ENCODE measurements around the gene GBX2. TPM values are rescaled to one million over a fixed set of nuclear protein-coding genes. Genes with fewer than 3 reads are reported as not detected.

GBX2 gene
- total RNA-seq, 2 experiments from 2014 or later = not detected

DNA sequence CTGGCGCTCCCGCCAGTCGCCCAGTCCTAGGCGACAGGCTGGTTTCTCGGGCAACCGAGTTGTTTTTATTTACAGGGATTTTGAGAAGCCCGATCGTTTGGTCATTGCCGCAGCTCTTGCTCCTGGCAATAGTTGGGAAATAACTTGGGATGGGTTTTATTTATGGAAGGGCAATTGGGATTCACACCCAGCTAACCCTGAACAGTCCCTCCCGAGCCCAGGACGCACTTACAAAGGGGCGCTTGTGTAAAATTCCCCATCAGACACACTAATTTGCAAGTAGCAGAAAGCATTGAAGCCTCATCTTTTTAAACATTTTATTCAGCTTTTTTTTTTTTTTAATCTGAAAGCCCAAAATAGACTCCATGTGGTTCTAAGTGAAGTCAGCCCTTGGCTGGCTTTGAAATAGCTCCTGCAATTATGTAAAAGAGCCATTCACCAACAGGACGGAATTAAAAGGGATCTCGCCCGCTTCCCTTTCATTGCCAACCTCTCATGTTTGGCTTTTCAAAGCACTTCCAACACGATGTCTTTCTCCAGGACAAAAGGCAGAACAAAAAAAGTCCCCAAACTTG is 3.6 kb upstream of the GBX2 start:
- intact Hi-C loops (cut with DNase I, micrococcal nuclease) = no loop called here
- CTCF ChIA-PET = no interaction called here
- ATAC-seq (ENCODE audit: poor library complexity) (no peak), DNase-seq (no peak)
- H3K36me3 Mint-ChIP-seq (ENCODE audit: low read depth) = no peaks in the 10 kb centered on the region
- no peak overlapping the region for H3K27ac ChIP-seq (ENCODE audit: low read depth in 1 of 2, low read length in 2 of 2)
- H3K4me3 ChIP-seq (ENCODE audit: low read length) = no peak overlapping the region
- peaks cover 5% of the 10 kb centered on the region for H3K4me1 ChIP-seq (ENCODE audit: insufficient read depth, low read length)
- H3K4me1 Mint-ChIP-seq (ENCODE audit: low read depth) = peaks cover 12% of the 10 kb centered on the region
- no peak overlapping the region for H3K4me3 Mint-ChIP-seq
- no peaks in the 10 kb centered on the region for H3K36me3 ChIP-seq (ENCODE audit: insufficient read depth, low read length)
- TF ChIP-seq, protein P1, sequence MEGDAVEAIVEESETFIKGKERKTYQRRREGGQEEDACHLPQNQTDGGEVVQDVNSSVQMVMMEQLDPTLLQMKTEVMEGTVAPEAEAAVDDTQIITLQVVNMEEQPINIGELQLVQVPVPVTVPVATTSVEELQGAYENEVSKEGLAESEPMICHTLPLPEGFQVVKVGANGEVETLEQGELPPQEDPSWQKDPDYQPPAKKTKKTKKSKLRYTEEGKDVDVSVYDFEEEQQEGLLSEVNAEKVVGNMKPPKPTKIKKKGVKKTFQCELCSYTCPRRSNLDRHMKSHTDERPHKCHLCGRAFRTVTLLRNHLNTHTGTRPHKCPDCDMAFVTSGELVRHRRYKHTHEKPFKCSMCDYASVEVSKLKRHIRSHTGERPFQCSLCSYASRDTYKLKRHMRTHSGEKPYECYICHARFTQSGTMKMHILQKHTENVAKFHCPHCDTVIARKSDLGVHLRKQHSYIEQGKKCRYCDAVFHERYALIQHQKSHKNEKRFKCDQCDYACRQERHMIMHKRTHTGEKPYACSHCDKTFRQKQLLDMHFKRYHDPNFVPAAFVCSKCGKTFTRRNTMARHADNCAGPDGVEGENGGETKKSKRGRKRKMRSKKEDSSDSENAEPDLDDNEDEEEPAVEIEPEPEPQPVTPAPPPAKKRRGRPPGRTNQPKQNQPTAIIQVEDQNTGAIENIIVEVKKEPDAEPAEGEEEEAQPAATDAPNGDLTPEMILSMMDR (IDR thresholded peaks at IDR 0.05) = no peak
- no peaks in the 10 kb centered on the region for H3K9me3 Mint-ChIP-seq
- H3K27me3 ChIP-seq (ENCODE audit: control insufficient read depth in 1 of 2, insufficient read depth in 2 of 2, low read length in 2 of 2) = peaks cover 53 to 92% of the 10 kb centered on the region in 2 experiments
- peaks cover 69% of the 10 kb centered on the region for H3K27me3 Mint-ChIP-seq
- POLR2A ChIA-PET = no interaction called here
- H3K9me3 ChIP-seq (ENCODE audit: control insufficient read depth in 1 of 2, insufficient read depth in 1 of 2, low read length in 2 of 2) = peaks cover 0 to 29% of the 10 kb centered on the region in 2 experiments
- H3K27ac Mint-ChIP-seq = no peak overlapping the region

DNA sequence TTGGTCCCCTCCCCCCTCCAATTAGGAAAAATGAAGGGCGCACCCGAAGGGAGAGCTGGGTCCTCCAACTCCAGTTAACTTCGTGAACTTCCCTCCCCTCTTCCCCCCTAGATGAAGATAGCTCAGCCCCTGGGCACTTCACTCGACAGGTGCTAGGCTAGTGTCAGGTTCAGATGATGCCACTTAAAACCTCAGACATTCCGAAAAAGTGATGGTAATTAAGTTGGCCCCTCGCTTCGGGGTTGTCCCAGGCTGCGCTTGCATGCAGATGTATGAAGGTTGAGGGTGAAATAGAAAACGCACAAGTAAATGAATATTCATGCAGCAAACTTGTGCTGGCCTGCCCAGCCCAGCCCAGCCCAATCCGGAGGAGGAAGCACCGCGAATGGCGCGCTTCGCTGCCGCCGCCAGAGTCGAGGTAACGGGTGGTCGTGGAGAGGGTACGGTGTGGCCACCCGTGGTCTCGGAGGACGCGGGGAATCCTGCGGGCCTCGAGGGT is 3.0 kb upstream of the GBX2 start:
- CTCF ChIA-PET = no interaction called here

DNA sequence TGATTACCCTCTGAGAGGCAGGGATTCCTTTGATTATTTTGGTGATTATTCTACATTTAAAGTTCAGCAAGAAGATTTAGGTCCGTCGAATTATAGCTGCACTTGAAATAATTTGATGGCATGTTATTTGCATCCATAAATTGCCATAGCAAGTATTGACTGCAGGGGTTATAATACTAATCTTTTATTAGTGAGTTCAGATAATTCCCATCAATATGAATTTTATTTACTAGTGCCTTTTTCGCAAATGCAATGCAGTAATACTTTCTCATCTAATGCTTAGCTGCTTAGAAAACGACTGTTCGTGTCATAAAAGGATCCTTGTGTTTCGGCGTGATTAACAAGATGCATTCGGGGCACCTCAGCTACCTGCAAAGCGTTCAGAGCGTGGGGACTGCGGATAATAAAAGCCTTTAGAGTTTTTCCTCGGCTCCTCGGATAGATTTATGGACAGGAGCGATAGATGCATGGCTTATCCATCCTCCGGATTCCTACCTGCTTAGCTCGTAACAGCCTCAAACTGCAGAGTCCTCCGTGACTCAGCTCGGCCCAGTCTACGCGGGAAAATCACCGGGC is 2.5 kb upstream of the GBX2 start:
- H3K4me3 ChIP-seq (ENCODE audit: low read length) = no peak overlapping the region
- H3K27ac Mint-ChIP-seq = no peak overlapping the region
- ChIA-PET POLR2A (no interaction called here), CTCF (no interaction called here)
- peaks cover 69% of the 10 kb centered on the region for H3K27me3 Mint-ChIP-seq
- ATAC-seq (ENCODE audit: poor library complexity) (no peak), DNase-seq (no peak)
- H3K4me3 Mint-ChIP-seq = no peak overlapping the region
- H3K27me3 ChIP-seq (ENCODE audit: control insufficient read depth in 1 of 2, insufficient read depth in 2 of 2, low read length in 2 of 2) = peaks cover 61 to 92% of the 10 kb centered on the region in 2 experiments
- no peaks in the 10 kb centered on the region for H3K36me3 Mint-ChIP-seq (ENCODE audit: low read depth)
- H3K27ac ChIP-seq (ENCODE audit: low read depth in 1 of 2, low read length in 2 of 2) = no peak overlapping the region
- no peaks in the 10 kb centered on the region for H3K36me3 ChIP-seq (ENCODE audit: insufficient read depth, low read length)
- H3K4me1 ChIP-seq (ENCODE audit: insufficient read depth, low read length) = peaks cover 9% of the 10 kb centered on the region
- TF ChIP-seq, protein P1 (IDR thresholded peaks at IDR 0.05) = no peak
- H3K9me3 Mint-ChIP-seq = no peaks in the 10 kb centered on the region
- H3K4me1 Mint-ChIP-seq (ENCODE audit: low read depth) = peaks cover 17% of the 10 kb centered on the region
- intact Hi-C loops (cut with DNase I, micrococcal nuclease) = no loop called here
- H3K9me3 ChIP-seq (ENCODE audit: control insufficient read depth in 1 of 2, insufficient read depth in 1 of 2, low read length in 2 of 2) = peaks cover 0 to 30% of the 10 kb centered on the region in 2 experiments

More for the DNA sequence above, 3.0 kb upstream of the GBX2 start:
- peaks cover 58 to 92% of the 10 kb centered on the region in 2 experiments for H3K27me3 ChIP-seq (ENCODE audit: control insufficient read depth in 1 of 2, insufficient read depth in 2 of 2, low read length in 2 of 2)
- no peak overlapping the region for H3K4me3 ChIP-seq (ENCODE audit: low read length)
- intact Hi-C loops (cut with DNase I, micrococcal nuclease) = no loop called here
- ATAC-seq (ENCODE audit: poor library complexity) (no peak), DNase-seq (no peak)
- Mint-ChIP-seq H3K27me3 (peaks cover 69% of the 10 kb centered on the region), H3K4me1 (ENCODE audit: low read depth) (peaks cover 17% of the 10 kb centered on the region), H3K27ac (no peak overlapping the region), H3K9me3 (no peaks in the 10 kb centered on the region), H3K4me3 (no peak overlapping the region), H3K36me3 (ENCODE audit: low read depth) (no peaks in the 10 kb centered on the region)
- POLR2A ChIA-PET = no interaction called here
- H3K4me1 ChIP-seq (ENCODE audit: insufficient read depth, low read length) = peaks cover 9% of the 10 kb centered on the region
- H3K9me3 ChIP-seq (ENCODE audit: control insufficient read depth in 1 of 2, insufficient read depth in 1 of 2, low read length in 2 of 2) = peaks cover 0 to 30% of the 10 kb centered on the region in 2 experiments
- H3K27ac ChIP-seq (ENCODE audit: low read depth in 1 of 2, low read length in 2 of 2) = no peak overlapping the region
- H3K36me3 ChIP-seq (ENCODE audit: insufficient read depth, low read length) = no peaks in the 10 kb centered on the region
- TF ChIP-seq, protein P1 (IDR thresholded peaks at IDR 0.05) = no peak
